Measurements from ENCODE around the gene SV2C.
A peak's percentile ranks its signal among the peaks of the same experiment; 100 is the strongest.
"Not testable (repeated sequence)": the region's sequence is repeated elsewhere in the genome, so short reads cannot be mapped to it uniquely, and the experiment has no call there.

Gene SV2C

DNA sequence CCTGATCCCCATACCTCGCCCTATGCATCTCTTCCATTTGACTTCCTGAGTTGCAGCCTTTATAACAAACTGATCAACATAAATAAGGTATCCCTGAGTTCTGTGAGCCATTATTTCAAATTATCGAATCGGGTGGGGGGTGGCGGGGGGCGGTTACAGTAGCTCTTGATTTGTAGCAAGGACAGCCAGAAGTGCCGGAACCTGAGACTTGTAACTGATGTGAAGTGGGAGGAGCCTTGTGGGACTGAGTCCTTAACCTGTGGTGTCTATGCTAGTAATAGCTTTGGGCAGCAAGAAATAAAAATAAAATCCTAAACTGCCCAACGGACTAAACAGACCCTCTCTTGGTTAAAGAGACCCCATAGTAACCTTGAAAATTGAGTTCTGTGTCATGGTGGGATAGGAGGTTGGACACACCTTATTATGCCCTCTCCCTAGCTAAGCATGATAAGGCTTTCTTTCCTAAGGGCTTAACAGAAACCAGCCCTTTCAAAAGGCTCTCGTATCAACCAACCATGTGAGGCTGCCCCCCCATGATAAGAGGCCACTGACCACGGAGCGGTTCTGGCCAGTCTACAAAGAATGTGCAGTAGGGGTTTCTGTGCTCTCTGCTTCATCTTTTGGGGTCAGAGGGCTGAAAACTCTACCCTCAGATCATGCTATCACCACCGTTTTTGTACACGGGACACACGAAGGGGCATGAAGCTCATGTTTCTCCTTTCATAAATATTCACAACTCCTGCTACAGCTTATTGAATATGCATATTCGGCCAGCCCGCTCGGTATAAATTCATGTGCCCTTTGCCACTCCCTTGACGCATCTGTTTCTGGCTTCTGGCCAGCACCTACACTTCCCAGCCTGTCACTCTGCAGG, 280.4 kb downstream of the SV2C start:
- DNase-seq = no peak

DNA sequence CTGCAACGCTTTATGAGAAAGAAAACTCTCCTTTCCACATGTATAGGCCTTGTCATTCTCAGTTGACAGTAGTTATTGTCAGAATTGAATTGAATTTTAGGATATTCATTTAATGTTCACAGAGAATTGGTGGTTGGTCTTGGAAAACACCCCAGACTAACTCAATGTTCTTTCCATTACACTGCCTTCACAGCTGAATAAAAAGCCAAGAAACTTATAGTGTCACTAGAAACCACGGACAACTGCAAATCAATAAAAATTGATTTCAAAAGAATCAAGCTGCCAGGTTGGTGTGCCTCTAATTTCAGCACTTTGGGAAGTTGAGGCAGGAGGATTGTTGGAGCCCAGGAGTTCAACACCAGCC, 281.0 kb downstream of the SV2C start:
- no peak for DNase-seq

DNA sequence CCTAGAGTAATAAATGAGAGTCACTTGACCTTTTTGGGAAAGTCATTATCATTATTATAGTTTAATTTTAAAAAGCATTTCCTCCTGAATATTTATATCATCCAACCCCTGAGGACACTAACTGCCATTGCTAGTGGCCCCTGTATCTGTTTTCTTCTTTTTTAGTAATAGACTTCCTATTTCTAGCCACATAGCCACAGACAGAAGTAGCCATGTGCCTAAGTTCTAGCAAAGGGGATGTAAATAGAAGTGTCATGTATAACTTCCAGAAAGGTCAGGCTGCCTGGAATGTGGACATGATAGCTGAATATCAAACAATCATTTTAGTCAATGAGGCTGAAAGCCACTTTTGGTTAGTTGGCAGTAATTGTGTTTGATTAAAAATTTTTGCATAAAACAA, 282.4 kb downstream of the SV2C start:
- DNase-seq = no peak

DNA sequence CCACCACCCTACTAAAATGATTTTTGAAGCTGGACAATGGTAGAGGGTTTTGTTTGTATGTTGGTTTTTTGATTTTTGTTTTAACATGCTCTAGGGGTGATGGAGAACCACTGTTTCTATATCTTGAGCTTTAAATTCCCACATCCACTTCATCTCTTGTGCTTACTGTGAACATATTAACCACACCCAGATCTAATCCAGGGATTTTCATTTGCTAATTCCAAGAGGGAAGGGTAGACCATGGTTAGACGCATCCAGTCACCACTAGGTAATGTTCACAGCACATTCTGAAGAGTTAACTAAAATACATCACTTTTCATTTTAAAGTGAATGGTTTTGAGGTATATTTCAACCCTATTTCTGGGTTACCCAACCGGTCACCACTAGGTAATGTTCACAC, 283.4 kb downstream of the SV2C start:
- DNase-seq = no peak

DNA sequence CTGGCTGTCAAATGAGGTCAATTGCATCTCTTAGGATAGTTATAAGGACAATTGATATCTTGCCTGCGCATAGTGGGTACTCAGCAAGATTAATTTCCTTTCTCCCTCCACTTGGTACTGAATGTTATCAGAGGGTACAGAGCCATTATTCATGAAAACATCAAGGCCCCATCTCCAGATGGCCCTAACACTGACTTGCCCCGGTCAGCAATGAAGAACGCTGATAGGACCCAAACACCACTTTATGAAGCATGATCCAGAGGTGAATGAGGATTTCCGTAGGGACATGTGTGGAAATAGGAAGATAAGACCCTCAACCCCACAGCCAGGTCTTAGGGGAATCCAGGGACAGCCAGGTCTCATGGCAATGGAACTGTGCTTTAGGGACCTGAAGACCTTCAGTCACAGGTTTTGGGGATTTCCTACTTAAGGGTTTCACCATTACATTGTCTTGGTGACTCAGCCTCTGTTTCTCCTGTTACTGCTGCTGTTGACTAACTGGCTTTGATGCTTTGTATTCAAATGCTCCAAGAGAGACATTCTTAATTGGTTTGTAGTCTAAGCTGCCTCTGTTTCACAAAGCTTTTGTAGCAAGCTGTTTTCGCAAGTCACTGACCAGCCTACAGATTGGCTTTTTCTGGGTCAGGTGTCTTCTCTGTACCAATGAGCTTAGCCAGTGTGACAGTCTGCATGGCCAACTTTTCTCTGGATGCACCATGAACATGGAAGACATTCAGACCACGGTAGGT, 284.6 kb downstream of the SV2C start:
- peak in 1 of 2 donors; percentile 21 for DNase-seq

DNA sequence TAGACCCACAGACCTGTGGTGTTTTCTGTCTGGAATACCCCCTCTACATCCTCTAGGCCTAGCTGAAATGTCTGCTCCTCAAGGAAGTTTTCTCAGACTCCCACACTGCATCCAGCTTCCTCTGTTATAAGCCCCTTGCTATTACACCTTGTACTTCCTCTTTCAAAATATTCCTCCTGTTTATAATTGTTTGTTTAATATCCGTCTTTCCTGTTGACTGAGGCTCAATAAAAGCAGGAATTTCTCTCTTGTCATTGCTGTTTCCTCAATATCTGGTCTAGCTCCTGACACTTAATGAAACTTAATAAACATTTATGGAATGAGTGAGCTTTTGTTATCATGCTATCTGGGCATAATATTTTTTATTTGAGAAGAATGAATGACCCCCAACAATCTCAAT, 285.8 kb downstream of the SV2C start:
- DNase-seq = no peak

DNA sequence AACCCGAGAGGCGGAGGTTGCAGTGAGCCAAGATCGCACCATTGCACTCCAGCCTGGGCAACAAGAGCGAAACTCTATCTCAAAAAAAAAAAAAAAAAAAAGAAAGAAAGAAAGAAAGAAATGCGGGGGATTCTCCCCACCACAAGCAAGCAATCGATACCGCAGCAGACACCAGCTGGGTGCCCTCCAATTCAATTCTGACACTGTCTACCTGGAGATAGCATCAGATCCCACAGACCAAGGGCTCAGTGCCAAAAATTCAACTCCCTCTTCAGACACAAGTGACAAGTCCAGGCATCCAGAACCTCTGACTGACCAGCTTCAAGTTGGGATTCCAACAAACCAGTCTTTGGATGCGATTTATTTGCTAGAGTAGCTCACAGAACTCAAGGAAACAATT, 286.5 kb downstream of the SV2C start:
- not testable (repeated sequence) for DNase-seq

DNA sequence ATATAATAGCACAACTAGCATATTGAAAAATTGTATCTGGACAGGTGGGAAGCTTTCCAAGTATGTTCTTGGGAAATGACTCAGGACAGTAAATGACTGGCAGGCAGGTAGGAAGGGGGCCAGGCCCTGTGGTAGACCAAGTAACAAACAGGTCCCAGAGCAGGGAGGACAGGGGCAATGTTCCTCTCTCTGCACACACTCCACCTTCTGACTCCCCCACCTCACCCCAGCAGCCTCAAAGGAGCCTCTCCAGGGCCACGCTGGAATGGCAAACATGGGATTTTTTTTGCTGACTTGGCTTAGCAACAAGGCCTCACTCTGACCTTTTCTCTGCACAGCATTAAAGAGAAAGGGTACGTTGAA, 288.8 kb downstream of the SV2C start:
- DNase-seq = no peak

DNA sequence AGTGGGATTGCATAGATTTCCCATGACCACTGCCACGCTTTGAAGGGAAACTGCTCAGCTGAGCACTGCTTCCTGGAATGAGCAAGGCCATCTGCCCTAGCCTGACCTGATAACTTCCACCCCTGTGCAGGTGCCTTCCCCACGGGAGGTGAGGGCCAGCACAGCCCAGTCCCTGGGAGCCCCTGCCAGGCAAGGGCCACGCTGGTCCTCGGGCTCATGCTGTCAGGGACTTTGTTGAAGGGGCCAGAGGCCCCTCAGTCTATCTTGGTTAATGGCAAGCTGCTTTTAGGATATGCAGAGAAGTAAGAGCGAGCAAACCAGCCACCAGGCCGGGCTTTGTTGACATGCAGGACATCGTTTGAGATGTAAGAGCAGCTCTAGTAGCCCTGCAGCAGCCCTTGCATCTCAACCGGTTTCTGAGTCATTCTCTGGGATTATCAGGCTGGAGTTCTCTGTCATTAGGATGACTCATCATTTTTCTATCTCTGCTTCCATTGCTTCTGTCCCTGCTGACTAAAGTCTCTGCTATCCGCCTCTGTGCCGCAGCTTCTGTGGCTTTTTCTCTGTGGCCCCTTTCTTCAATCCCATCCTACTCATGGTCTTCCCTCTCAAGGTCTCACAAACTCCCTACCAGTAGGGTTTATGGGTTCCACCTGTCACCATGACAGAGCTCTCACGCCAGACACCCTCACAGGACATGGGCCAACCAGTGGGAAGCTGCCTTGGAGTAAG, 289.3 kb downstream of the SV2C start:
- DNase-seq = no peak

DNA sequence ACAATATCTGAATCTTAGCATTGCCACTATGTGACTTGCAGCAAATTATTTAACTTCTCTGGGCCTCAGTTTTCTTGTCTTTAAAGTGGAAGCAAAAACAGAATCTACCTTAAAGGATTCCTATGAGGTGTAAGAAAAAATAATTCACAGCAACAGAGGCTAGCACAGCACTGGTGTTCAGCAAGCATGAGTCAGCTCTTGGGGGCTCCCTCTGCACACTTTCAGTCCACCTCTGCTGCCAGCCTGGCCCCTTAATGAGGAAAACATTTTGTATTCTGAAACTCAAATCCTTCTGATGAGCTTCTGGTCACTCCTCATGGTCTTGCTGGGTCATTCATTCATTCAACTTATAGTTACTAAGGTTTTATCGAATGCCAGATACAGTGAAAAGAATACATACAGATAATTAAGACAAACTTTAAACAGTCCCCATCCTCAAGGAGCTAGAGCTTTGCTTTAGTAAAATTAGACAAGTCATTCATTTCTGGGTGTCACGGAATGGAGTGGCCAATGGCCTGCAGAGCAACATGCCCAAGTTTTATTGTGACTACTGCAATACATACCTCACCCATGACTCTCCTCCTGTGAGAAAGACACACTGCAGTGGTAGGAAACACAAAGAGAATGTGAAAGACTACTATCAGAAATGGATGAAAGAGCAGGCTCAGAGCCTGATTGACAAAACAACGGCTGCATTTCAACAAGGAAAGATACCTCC, 293.1 kb downstream of the SV2C start:
- DNase-seq = no peak

DNA sequence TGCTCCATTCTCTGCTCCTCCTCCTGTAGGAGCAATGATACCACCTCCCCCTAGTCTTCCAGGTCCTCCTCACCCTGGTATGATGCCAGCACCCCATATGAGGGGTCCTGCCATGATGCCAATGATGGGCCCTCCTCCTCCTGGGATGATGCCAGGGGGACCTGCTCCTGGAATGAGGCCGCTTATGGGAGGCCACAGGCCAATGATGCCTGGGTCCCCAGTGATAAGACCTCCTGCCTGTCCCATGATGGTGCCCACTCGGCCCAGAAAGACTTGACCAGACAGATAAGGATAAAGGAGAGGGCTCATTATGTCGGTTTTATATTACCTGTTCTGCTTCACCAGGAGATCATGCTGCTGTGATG, 293.7 kb downstream of the SV2C start:
- DNase-seq = no peak

DNA sequence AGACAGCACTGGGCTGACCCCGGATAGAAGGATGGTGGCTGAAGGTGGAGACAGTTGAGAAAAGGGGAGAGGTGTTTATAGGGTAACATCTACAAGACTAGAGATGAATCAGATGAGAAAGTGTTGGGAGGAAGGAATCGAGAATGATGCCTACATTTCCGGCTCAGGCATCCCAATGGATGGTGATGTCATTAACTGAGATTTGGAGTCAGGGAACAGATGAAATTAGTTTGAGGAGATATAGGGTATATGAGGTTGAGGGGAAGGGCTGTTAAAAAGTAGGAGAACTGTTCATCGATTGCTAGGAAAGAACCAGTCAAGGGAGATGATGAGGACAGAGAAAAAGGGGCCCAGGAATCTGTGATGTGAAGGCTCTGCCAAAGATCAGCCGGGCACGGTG, 295.2 kb downstream of the SV2C start:
- no peak for DNase-seq

DNA sequence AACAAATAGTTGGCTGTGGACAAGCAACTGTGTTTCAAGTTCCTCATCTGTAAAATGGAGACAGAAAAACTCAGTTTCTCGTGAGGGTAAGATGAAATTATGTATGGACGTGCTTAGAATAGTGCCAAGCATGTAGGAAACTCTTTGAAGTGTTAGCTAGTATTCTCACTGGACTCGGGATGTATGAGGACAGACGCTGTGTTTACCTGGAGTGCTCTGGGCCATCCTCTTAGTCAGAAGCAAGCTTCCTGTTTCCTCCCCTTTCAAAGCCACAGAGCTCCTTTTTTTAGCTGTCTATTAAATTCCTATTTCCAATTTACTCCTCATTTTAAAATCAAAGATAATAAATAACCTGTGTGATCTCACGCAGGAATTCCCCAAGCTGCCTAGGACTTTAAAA, 296.1 kb downstream of the SV2C start:
- DNase-seq = no peak

DNA sequence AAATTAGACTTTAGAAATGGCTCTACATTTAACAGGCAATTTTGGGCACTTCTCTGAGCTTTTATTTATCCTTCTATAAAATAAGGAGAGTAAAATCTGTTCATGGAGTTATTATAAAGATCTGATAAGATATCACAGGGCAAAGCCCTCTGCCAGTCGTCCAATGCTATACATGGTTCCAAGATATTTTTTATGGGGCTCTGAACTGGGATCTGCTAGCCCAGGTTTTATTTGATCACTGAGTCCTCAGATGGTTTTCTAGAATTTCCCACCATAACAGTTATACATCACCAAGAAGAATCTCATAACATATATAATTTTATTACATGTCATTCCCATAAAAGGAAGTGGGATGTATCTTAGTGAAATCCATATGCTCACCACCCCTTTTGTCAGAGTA, 296.7 kb downstream of the SV2C start:
- DNase-seq = no peak

DNA sequence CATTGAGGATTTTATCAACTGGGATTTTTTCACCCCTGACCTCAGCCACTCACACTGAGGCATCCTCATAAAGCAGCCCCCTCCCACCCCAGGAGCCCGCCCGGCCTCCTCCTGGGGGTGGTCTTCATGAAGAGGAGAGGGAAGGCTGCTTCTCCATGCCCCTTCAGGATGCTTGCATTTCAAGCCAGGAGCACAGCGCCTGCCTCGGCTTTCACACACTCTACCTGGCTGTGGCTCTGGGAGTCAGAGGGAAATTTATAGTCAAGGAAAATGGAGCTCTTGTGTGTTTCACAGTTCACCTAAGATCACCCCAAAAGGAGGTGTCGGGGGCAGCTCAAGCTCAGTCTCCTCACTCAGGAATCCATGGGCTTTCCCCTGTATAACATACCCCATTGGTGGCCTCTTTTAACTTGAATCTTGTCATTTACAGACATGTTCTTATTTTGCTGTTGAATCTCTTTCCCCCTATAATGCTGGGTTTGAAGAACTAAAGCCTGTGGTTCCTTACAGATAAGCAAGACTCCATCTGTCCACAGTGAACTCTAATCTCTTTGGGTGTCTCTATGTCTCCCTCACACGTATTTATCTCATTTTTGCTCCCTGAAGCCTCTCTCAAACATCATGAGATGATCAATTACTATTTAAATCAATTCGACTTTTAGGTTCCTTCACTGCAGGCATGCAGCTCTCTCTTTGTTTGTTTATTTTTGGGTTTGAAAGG, 297.3 kb downstream of the SV2C start:
- no peak for DNase-seq

DNA sequence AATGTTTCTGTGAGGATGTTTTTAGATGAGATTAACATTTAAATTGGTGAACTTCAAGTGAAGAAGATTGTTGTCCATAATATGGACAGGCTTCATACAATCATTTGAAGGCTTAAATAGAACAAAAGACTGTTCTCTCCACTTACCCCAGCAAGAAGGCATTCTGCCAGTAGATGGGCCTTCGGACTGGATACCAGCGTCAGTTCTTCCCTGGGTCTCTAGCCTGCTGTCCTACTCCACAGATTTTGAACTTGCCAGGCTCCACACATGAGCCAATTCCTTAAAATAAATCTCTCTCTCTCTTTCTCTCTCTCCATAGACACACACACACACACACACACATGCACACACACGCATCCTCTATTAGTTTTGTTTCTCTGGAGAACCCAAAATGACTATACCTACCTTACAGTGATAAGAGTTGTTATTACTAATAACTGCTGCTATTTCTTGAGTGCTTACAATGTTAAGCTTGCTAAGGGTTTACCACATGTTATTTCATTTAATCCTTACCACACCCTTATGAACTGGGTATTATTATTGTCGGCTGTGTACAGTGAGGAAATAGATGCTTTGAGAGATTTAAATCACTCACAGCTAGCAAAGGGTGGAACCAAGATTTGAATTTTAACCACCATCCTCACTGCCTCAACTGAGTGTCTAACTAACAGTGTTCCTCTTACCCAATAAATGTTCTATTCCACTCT, 300.1 kb downstream of the SV2C start:
- no peak for DNase-seq

DNA sequence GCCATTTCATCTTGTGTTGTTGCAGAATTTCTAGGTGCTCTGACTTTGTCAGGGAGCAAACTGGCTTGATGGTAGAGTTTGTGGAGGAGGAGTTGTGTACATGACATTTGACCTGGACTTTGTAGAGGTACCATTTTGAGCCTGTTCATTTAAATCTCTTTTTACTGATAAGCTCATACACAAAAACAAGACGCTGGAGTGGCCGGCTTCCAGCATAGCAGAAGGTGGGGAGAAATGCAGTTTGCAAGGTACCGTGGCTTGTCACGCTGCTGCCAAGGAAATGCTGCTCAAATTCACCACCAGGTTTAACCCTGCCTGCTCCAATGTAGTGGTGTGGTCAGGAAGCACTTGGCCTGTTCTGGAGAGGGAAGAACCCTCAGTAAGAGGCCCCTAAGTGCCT, 301.0 kb downstream of the SV2C start:
- DNase-seq = no peak

DNA sequence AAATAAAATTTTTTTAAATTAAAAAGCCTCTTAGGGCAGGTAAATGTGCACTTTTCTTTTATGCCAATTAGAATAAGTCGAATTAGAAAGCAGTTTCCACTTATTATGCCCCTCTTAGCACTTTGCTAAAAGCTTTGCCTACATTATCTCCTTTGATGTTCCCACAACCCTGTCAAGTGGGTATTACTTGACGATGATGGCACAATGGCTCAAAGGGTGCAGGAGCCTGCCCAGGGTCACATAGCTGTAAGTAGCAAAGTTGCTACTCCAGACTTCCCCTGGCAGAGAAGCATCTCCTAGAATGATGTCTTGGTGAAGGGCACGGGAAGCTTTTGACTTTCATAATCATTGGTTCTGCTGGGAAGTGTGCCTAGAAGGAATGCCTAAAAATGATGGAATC, 301.5 kb downstream of the SV2C start:
- DNase-seq = no peak

DNA sequence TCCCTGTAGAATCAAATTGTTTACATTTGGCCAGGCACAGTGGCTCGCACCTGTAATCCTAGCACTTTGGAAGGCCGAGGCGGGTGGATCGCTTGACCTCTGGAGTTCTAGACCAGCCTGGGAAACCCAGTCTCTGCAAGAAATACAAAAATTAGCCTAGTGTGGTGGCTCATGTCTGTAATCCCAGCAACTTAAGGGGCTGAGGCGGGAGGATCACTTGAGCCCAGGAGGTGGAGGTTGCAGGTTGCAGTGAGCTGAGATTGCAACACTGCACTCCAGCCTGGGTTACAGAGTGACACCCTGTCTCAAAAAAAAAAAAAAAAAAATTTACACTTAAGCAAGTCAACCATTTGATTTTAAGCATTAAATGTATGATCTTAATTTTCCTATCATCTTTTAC, 302.4 kb downstream of the SV2C start:
- no peak for DNase-seq

DNA sequence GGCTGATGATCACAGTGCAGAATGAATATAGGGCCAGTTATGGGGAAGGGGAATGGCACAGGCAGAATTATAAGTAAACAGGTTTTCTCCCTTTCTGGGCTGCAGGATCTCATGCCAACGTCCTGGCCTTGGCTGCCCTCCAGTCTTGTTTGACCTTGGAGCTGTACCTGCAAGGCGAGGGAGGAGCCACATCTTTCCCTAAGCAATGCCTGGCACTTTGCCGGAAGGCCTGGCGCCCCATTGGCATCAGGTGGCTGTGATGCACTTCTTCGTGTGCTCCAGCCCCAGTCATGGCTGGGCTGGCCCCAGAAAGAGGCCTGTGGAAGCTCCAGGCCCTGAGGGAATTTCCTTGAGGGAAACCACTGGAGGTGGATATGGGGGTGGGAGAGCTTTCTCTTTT, 303.2 kb downstream of the SV2C start:
- DNase-seq = no peak

DNA sequence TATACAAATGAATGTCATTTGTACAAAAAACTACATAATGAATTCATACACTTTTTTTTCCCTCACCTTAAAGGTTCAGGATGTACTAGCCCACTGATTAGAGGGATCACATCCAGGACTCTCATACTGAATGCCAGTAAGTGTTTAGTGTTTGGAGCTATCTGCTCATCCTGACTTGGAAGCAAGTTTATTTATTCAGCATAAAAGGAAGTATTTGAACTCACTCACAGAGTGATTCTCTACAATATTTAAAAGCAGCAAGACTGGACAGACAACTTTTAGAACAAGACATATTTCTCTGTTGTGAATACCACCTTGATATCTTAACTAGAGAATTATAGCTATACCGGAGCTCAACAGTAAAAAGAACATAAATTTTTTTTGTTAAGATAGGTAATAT, 305.1 kb downstream of the SV2C start:
- DNase-seq = no peak
